M059J (cell line): ENCODE results near the gene SH3BGRL3. TPM values are rescaled to one million over a fixed set of nuclear protein-coding genes. Genes with fewer than 3 reads are reported as not detected.
"Not testable (repeated sequence)": the region's sequence is repeated elsewhere in the genome, so short reads cannot be mapped to it uniquely, and the experiment has no call there.

Source experiments
- DNase-seq: peaks from one replicate; pipeline ENCODE4 v3.0.0-alpha.2; 2012; ENCODE audit warnings: low read depth
- total RNA-seq: library from RNA; depleted of rRNA; stranded (reverse); fragments of >200 nt; shearing (Covaris generic); gene quantifications from 2 replicates; pipeline ENCODE4 v1.2.3, GENCODE V29; 2014; rRNA removed

The SH3BGRL3 gene
- 268 and 302 TPM in 2 replicates for total RNA-seq

- peak; percentile 85 for DNase-seq
Measured at GRCh38 chr1:26279456-26280332, at the start of gene SH3BGRL3. TSS of gene SH3BGRL3 (plus strand) at chr1:26280086. CDS start at chr1:26280156, 70 bp downstream.

DNA sequence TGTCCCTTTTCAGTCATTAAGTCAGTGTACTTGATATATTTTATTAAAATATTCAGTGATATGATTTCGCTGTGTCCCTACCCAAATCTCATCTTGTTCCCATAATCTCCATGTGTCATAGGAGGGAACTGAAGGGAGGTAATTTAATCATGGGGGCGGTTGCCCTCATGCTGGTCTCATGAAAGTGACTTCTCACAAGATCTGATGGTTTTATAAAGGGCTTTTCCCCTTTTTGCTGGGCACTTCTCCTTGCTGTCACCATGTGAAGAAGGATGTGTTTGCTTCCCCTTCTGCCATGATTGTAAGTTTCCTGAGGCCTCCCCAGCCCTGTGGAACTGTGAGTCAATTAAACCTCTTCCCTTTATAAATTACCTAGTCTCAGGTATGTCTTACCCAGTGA lies 49.2 kb upstream of the SH3BGRL3 start:
- DNase-seq = not testable (repeated sequence)

- peak; percentile 94 for DNase-seq
Measured at GRCh38 chr1:26233903-26234643, 45.8 kb upstream of the SH3BGRL3 start, which contains the start of gene CEP85. TSS of gene CEP85 (plus strand) at chr1:26234200. CDS start at chr1:26239784, 5,584 bp downstream.

DNA sequence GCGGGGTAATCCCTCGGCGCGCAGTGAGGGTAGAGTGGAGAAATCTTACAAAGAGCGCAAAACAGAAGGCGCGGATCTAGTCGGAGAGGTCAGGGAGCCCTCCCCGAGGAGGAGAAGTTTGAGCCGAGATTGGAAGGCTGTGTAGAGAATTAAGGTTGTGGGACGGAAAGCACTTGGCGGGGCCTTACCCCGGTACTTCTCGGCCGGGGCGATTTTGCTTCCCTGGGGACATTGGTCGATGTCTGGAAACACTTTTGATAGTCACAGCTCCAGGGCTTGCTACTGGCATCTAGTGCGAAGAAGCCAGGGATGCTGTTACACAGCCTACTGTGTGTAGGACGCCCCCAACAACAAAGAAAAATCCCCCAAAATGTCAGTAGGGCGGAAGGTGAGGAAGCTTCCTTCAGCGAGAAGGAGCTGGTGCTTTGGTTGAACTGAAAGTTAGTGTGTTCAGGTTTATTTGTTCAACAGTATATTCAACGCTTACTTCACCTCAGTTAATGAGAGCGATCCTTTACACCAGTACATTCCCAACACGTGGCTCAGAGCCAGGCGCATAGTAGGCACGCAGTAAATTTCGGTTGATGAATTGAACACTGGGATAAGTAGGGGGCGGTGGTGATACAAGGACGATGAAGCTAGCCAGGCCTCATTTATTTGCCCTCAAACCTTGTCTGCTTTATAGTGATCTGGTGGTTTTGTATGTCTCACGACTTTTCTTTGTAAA lies 45.1 kb upstream of the SH3BGRL3 start:
- peak; percentile 47 for DNase-seq

DNA sequence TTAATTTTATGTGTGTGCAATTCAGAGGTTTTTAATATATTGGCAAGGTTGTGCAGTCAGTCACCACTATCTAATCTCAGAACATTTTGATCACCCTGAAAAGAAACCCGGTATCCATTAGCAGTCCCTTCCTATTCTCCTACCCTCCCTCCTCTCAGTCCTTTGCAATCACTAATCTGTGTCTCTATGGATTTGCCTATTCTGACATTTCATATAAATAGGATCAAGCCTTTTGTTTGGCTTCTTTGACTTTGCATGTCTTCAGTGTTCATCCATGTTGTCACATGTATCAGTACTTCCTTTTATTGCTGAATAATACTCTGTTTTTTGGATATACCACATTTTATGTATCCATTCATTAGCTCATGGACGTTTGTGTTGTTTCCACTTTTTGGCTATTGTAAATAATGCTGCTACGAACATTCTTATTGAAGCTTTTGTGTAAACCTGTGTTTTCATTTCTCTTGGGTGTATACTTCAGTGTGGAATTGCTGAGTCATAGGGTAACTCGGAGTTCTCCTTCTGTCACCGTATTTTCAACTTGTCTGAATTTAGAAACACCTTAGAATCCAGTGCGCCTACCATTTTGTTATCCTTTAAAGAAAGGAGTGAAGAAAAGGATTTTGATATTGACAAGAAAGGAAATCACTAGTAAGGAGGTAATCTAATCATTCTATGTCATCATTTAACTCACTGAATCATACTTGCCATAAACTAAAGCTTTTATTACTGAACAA lies 42.5 kb upstream of the SH3BGRL3 start:
- peak; percentile 73 for DNase-seq

- DNase-seq = peak; percentile 18
Measured at GRCh38 chr1:26239936-26240335, 40.0 kb upstream of the SH3BGRL3 start.

GRCh38 chr1:26252718-26253117 lies 27.2 kb upstream of the SH3BGRL3 start:
- no peak for DNase-seq

GRCh38 chr1:26254404-26254803 lies 25.5 kb upstream of the SH3BGRL3 start:
- DNase-seq = no peak

DNA sequence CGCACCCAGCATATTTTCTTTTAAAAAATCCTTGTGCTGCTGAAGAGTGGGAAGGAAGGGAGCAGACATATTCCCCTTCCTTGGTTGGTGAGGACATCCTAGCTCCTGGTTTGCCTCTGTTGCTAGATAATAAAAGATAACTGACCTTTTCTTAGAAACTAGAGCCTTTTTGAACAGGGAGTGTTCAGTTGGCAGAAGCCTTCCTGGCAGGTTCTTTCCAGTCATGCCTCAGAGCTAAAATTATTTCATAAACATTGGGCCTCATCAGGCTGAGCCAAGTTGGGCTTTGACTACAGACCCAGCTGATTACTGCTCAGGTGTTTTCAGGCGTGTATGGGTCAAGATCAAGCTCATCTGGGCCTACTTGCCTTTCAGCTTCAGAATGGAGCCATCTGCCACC lies 22.7 kb upstream of the SH3BGRL3 start:
- DNase-seq = no peak

- DNase-seq = no peak
Measured at GRCh38 chr1:26259005-26259404, 20.9 kb upstream of the SH3BGRL3 start.

GRCh38 chr1:26259578-26259977 lies 20.3 kb upstream of the SH3BGRL3 start:
- DNase-seq = no peak

DNA sequence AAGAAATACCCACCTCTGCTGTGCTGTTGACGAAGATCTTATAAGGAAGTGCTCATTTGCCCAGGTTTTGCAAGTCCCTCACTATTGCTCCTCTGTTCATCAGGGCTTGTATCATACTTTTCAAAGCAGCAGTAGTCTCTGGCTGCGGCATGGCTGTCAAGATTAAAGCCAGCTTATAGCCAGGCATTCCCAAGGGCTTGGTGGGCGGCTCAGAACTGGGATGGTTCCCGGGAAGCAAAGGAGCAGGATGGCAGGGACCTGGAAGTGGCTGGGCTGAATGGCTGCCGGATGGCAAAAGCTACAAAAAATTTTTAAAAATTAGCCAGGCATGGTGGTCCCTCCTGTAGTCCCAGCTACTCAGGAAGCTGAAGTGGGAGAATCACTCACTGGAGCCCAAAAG lies 16.7 kb upstream of the SH3BGRL3 start:
- no peak for DNase-seq

GRCh38 chr1:26265405-26265804 lies 14.5 kb upstream of the SH3BGRL3 start:
- DNase-seq = no peak

DNA sequence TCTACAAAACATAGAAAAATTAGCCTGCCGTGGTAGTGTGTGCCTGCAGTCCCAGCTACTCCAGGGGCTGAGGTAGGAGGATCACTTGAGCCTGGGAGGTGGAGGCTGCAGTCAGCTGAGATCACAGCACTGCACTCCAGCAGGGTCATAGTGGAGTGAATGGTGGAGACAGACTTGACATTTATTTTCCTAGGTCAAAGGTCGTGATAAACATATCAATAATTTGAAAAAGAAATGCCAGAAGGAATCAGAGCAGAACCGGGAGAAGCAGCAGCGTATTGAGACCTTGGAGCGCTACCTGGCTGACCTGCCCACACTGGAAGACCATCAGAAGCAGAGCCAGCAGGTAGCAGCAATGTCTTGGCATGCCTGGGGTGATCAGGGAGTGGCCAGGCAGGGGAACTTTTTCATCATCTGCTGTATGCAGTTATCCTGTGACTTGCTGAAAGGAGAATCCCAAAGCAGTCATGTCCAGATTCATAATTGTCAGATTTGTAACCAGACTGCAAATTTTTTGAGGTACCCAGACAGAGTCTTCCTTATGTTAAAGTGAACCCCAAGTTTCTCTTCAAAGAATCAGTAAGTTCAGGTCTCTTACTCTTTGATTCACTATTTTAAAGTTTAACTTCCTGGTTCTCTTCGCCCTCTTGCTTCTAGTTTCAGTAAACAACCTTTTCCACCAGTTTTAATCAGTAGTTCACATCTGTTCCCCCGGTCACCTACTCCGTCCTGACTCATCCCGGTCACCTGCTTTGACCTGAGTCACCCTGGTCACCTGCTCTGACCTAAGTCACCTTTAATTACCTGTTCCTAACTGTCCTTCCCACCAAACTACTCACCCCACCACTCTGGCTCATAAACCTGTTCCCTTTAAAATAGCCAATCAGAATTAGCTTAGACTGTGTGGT lies 11.3 kb upstream of the SH3BGRL3 start:
- no peak for DNase-seq

DNA sequence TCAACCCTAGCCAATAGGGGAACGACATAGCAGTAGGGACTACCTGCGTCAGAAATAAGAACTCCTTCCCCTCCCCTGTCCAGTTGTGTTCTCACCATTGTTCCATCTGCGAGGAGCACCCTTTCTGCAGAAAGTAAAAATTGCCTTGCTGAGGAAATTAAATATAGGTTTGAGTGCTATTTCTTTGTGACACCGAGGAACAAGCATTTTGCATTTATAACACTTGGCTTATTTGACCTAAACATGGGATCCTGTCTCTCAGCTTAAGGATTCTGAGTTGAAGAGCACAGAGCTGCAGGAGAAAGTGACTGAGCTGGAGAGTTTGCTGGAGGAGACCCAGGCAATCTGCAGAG lies 10.7 kb upstream of the SH3BGRL3 start:
- no peak for DNase-seq

GRCh38 chr1:26274801-26275425 lies 5.0 kb upstream of the SH3BGRL3 start:
- peak; percentile 46 for DNase-seq

DNA sequence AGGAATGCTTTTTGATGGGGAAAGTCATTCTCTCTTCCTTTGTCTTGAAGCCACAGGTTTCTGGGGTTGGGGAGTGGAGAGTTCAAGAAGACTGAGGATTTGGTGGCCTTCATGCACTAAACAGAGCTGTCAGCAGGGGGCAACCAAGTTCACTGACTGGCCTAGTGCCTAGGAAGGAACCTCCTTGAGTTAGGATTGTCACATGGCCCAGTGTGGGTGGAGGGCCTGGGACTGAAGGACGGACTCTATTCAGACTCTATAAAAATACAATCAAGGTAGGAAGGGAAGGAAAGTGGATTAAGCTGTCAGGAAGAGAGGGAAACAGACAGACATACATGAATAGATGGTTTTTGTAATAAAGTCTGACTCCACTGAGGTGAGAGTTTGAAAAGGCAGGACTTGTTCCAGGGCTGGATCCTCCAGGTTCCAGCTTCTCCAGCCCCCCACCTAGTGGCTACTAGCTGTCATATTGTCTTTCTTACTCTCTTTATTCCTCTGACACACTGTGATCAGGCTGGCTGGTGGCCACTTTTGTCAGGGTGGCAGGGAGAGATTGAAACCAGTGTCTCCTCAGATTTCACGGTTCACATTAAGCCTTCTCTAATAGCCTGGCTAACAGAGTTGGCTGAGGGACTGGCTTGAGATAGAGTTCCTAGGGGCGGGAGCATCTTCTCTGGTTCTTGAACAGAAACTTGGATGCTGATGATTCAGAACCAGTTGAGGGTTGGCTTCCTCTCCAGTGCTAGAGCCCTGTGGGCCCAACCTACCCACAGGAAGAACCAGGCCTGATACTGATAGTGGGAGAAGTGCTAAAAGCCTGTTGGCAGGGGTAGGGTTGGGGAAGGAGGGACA lies 4.1 kb upstream of the SH3BGRL3 start:
- peak; percentile 98 for DNase-seq

DNA sequence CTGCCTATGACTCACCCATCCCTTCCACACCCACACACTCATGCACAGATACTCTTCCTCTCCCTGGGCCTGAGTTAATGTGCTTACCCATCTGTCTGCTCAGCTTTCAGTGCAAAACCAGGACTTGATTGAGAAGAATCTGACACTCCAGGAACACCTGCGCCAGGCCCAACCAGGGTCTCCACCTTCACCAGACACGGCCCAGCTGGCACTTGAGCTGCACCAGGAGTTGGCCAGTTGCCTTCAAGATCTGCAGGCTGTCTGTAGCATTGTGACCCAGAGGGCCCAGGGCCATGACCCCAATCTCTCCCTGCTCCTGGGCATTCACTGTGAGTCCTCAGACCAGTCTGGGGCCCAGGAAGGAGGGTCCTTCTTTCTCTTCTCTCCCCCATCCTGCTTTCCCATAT lies 3.5 kb upstream of the SH3BGRL3 start:
- DNase-seq = no peak

DNA sequence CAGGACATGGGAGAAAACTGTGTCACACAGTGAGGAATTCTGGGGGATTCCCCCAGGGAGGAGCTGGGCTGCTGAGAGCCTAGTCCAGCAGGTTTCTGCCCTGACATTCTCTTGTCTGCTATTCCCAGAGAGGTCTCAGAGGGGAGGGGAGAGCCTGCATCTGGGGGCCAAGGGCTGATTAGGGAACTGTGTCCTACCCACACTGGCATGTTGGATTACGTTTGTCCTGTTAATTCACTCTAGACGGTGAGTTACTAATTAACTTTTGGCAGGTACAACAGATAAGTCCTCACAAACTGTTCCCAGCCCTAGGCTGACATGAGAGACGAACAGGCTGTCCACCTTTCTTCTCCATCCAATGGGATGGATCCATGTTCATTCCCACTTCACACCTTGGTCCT lies 2.6 kb upstream of the SH3BGRL3 start:
- no peak for DNase-seq
